HG03378 (cell line): ENCODE results near the gene ERICH4.
"Not testable (repeated sequence)": the region's sequence is repeated elsewhere in the genome, so short reads cannot be mapped to it uniquely, and the experiment has no call there.

Experiments
- ATAC-seq: cut with Tn5 transposase; IDR thresholded peaks from one replicate; pipeline ENCODE4 v1.9.1; 2021; ENCODE audit warnings: mild to moderate bottlenecking, moderate library complexity; ENCODE audit not compliant: unreplicated experiment

ERICH4 gene

GRCh38 chr19:41476583-41476982 is 33.6 kb downstream of the ERICH4 start:
- ATAC-seq: no peak

GRCh38 chr19:41478171-41478570 is 35.2 kb downstream of the ERICH4 start:
- no peak for ATAC-seq

GRCh38 chr19:41478875-41479756 is 36.2 kb downstream of the ERICH4 start:
- ATAC-seq: no peak

GRCh38 chr19:41479757-41480191 is 36.8 kb downstream of the ERICH4 start:
- ATAC-seq: no peak

- ATAC-seq: no peak
Measured at GRCh38 chr19:41480336-41480735, 37.4 kb downstream of the ERICH4 start.

- ATAC-seq: no peak
Measured at GRCh38 chr19:41484822-41485221, 41.9 kb downstream of the ERICH4 start.

- ATAC-seq: not testable (repeated sequence)
Measured at GRCh38 chr19:41486953-41487352, 44.0 kb downstream of the ERICH4 start.

- ATAC-seq: no peak
Measured at GRCh38 chr19:41492843-41493242, 49.9 kb downstream of the ERICH4 start.
